Stimulated activated CD8-positive, alpha-beta memory T cell treated with anti-CD3 and anti-CD28 coated beads, Interleukin-15, amount 100 ng/mL, for 1 hour (primary cell): ENCODE results near the gene SYNE1.

Experiments
- DNase-seq: peaks from one replicate; pipeline ENCODE4 v3.0.0-alpha.2; 2020; ENCODE audit warnings: low read depth

The SYNE1 gene

DNA sequence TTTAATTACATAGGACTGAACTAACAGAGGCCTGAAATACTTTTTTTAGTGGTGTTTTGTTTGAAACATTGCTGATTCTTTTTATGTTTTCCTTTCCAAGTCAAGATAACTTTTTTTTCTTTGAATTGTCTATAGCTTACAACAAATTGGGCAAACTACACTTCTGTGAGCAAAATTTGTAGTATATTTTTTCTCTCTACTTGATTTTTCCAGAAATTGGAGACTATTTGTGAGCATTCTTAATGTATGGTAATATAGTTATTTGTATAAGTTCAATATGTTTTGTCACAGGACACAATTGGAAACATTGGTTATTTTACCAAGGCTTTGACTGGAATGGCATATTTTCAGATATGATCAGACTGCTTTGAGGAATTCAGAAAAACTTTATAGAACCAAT is 216.5 kb downstream of the SYNE1 start:
- DNase-seq = no peak

DNA sequence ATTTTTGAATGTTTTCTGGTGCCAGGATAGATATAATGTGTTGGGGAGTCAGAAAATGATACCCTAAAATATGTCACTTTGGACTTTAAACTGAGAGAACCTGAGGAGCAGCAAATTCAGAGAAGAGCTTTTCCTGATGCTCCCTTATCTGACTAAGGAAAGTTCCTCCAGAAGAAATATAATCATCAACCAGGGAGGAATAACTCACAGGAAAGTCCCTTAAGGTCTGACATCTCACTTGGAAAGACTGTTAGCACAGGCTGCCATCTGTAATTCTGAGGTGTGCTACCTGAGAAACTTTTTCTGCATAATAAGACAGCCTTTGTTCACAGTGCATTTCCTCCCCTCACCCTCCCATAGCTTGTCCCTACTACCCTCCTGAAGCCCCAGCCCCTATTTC is 218.6 kb downstream of the SYNE1 start:
- DNase-seq = no peak

DNA sequence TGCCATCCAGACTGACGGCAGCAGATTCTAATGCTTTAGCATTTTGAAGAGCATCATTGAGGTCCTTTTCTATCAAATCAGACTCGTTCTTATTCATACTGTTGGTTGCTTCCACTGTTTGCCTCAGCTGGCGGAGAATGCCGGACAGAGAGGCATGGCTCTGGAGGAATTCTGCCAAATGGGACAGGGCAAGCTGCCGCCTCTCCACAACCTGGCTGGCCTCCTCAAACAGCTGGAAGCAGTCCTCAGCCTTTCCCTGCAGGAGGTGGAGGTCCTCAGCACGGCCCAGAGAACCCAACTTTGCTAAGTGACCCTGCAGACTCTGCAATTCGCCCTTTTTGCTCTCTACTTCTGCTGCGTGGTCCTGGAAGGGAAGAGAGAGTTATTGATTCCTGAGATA is 220.5 kb downstream of the SYNE1 start:
- no peak for DNase-seq

DNA sequence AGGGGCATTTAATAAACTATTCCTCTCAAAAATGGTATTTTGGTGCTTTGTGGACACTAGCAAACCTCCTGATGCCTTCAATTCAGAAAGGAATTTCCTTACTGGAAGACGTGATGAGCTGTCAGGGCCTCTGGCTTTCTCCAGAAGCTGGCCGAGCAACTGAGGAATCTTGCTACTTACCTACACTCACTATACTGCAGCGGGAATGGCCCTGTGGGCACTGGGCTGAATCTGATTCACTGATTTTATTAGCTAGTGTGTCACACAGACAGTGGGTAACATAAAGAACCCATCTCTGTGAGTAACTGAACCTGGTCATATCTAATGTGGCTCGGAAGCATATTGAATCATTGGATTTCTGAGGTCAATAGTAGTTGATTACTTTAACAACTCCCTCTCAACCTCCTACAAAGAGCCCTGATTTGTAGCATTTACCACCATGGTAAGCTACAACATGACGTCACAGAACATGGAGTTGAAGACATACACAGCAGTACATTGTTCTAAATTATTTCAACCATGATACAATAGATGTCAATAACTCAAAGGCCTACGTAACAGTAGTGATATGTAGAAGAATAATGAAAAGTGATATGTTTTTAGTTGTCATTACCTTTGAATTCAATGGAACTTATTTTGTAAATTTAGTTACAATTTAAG is 232.1 kb downstream of the SYNE1 start:
- no peak for DNase-seq

DNA sequence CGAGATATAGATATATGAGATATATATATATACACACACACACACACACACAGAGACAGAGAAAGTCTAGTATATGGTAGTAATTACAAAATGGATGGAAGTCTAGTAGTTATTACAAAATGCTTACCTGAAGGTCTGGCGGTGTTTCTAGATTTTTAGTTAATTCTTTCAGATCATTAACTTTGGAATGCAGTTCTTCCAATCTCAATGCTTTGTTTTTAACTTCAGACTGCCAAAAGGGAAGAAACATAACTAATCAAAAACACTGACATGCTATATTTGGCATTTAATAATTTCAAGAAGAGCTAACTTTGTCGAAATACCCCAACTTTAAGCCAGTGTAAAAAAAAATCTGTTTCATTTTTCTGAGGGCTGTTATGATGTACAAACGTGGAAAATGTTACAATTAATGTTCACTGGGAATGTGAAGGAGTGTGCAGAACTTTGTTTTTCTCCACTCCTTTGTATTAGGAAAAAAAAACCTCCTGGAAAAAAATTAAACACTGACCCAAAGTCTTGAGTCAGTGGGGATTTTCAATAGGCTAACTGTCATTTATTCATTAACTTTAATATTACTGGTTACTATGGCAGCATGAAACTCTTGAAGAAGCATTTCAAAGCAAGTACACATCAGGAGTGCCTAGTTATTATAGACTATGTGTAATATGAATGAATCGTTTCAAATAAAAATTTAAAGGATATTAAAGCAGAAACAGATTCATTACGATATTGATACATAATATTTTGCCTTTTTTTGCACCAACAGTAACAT is 232.9 kb downstream of the SYNE1 start:
- DNase-seq = no peak

DNA sequence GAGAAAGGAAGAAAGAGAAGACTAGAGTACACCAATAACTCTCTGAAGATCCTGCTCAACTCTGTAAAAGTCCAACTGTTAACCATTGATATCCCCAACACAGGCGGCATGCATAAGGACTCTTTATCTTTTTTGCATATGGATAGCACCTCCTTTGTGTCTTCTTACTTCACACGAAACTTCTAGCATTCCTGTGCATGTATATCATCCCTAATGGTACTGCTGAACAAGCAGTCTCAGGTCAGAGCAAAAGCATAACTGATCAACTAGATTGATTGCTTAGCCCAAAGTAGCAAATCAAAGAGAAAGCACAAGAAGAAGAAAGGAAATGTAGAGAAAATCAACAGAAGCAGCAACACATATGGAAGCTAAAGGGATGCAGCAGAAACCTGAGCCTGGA is 234.4 kb downstream of the SYNE1 start:
- DNase-seq = no peak

DNA sequence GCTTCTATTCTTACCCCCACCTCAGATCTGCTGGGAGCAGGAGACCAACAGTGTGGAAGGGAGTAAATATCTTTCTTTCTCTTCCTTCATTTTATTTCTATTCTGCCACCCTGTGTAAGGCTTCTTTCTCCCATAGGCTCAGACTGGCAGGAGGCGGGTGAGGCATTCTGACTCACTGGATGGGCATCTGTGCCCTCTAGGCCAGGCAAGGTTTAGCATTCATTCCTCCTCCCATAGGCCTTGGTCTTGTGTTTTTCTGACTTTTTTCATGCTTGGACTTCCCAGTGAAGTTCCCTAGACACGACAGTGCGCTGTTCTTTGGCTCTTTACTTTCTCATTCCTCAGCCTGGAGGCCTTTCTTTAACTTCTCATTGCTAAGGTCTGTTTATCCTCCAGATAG is 235.2 kb downstream of the SYNE1 start:
- no peak for DNase-seq

DNA sequence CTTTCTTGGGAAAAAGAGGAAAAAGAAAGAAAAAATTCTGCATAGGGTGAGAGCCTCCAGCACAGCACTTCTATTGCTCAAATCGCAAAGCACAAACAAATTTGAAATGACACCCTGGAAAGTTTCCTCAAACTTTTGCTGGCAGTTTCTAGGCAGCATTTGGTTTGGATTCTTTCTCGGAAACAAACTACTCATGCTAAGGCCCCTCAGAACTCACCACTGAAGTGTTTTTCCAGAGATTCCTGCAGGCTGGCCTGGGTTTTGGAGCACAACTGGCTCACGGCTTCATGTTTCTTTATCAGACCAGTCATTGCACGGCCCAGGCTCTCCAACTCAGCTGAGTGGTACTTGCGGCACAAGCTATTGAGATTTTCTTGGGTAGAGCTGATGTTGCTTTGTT is 237.8 kb downstream of the SYNE1 start:
- DNase-seq = no peak

DNA sequence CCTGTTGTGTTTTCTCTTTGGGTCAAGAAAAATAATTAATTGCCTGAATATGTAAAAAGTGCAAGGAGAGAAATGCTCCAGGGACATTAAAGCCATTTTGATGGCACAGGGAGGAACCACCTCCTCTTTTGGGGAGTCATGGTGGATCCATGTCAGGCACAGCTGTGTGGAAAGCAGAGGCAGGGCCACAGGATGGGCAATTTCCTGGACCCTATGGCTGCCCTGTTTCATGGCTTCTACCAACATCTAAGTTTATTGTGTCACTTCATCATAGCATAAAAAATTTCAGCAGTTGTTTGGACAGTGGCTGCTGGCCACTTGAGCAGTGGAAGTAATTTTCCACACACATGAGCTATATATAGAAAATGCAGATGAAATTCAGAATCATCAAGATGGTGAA is 238.2 kb downstream of the SYNE1 start:
- DNase-seq = no peak

DNA sequence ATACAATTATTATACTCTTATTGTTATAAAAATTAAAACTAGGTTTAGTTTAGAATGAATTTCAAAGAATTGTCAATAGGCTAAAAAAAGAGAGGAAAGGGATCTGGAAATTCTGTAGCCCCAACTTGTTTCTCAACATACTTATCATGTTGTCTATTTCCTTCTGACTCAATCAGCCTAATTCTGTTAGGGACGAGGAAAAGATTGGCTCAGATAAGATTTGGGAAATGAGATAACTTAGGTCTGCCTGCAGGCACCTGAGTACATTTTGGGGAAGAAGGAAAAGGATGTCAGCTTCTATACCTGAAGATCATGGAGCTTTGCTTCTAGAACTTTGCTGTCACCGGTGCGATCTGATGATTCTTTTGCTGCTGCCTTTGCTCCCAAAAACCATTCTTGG is 238.8 kb downstream of the SYNE1 start:
- DNase-seq = no peak

DNA sequence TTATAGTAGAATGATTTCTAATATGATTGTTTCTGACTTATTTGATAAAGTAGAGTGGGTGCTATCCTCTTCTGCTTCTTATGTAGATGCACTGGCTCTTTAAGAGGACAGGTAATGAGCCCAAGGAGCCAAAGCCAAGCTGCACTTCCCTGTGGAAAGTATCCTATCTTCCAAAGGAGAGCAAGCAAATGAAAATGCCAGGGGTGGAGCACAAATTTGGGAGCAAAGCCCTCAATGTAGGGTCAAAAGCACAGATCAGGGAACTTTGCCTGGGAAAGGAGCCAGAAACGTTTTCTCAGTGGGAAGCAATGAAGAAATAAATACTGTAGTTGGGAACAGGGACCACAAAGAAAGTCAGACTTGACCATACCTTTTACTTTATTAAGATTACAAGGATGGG is 242.9 kb downstream of the SYNE1 start:
- DNase-seq = no peak

DNA sequence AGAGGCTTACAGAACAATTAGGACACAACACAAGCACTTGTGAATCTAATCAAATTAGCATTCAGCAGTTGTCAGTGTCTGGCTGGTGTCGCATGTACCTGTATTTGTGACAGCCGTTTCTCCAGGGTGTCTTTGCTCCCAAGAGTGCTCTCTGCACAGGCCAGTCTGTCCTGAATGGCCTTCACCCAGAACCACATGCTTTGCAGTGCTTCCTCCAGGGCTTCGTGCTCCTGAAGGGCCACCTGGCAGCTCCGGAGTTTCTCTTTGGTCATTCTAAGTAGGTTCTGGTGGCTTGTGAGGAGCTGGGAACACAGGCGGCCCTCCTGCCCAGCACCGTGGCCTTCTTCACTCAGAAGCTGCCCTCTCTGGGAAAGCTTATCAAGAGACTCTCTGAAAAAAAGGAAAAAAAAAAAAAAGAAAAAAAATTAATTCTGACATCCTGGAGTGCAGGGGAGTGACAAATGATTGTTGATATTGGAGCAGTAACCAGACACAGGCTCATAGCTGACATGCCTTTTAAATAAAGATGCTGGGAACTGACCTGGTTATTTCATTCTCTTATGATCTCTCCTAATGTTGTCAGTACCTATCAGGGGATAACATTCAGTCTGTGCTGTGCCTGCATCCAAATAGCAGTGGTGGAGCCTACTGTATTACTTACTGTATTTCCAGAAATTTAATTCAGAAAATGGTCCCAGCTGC is 245.8 kb downstream of the SYNE1 start:
- no peak for DNase-seq

DNA sequence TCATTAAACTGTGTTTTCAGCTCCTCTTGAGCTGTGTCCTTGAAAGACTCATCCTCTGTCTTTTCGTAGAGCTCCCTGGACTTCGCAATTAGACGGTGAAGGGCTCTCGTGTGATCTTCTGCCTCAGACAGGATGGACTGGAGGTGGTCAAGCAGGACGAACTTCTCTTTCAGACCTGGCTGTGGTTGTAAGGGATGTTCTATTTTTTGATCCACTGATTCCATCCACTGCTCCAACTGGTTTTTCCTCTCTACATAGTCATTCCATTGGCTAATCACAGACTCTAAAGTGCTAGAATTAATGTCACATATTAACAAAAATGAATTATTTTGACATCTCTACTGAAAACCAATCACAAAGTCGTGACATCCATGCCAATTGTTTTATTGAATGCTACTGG is 250.1 kb downstream of the SYNE1 start:
- no peak for DNase-seq

DNA sequence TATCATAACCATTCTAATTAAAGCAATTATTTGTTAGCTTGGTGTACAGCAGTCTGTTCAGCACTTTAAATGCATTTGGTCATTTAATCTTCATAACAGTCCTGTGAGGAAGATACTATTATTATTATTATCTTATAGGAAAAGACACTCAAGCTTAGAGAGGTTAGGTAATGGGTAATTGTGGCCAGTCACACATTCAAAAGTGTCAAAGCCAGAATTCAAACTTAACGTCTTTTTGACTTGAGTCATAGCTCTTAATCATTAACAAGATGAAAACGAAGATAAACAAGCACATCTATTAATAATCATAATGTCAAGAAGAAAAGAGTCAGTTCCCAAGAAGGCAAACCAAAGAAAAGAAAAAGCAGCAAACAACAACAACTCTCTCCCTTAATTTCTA is 251.0 kb downstream of the SYNE1 start:
- DNase-seq = no peak

DNA sequence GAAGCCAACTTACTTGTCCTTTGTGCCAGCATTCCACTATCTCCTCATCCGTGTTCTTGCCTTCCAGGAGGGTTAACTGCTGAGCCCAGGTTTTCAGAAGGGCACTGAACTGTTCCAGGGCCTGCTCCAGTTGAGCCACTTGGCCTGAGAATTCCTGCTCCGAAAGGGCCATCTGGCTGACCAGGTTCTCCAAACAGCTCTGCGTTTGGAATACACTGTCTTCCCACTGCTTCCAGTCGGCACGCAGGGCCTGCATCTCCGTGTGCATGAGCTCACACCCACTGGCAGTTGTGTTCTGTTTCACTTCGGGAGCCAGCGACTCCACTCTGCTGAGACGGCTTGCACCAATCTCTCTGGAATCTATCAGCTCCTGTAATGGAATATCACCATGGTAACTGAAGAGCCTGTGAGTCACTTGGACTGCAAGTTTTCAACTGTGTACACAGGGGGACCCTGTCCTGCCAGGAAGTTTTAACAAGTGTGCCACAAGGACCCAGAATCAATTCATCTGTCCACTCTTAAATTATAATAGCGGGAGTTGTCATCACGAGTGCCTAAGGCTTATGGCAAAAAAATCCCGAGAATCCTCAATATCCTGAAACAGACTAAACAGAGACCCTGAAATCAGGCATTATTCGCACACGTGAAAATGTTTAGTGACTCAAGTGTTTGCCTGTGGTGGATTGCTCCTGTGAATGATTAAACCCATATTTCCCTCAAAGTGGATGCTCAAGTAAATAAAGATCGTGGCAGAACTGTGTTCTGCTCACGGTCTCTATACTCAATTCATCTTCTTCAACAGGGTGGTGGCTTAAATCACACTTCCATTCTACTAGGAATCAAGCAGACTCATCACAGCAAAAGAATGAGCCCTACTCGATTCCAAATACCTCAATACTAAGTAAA is 255.9 kb downstream of the SYNE1 start:
- no peak for DNase-seq

DNA sequence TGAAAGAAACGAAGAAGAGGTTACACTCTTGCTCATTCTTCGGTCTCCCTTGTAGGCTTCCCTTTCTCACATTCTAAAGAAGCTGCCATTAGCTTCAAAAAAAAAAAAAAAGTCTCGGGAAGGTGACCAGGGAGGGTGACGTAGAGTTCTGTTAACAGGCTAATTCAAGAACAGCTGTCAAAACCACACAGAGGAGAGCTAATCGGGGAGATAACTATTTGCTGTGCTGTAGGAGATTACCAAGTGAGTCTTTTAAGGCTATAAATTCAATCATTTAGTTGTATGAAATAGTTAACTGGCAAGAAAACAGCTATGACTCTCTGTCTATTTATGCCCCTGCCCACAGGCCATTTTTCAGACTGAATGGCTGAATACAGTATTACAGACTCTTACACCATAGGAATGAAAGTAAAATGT is 256.8 kb downstream of the SYNE1 start:
- DNase-seq = no peak

DNA sequence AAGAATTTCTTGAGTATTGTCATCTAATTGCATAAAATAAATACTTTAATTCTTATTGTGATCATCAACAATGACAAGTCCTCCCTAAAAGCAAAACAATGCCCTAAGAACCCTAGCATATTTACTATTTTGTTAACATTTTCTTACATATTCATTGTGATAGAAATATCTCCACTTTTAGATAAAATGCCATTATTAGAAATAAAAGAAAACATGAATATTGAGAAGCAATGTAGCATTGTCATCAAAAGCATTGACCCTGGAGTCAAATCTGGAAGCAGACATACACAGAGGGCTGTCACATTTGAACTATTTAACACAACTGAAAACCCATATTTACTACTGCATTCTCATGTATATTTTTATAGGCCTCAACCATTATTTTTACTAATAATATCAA is 257.7 kb downstream of the SYNE1 start:
- DNase-seq = no peak

DNA sequence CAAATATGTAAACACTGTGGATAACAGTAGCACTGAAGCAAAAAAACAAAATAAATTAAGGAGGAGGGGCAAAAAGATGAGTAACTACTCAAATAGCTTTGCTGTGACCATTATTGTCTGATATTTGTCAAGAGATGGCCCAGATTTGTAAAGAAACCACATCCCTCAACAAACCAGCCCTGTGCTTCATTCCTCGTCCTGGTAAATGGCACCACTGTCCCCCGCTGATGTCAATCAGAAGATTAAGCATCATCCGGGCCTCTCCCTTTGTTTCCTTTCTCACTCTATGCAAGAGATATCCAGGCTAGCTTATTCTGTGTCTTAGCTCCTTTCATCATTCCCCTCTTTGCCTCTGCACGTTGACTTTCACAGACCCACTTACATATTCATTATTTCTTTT is 259.0 kb downstream of the SYNE1 start:
- no peak for DNase-seq

DNA sequence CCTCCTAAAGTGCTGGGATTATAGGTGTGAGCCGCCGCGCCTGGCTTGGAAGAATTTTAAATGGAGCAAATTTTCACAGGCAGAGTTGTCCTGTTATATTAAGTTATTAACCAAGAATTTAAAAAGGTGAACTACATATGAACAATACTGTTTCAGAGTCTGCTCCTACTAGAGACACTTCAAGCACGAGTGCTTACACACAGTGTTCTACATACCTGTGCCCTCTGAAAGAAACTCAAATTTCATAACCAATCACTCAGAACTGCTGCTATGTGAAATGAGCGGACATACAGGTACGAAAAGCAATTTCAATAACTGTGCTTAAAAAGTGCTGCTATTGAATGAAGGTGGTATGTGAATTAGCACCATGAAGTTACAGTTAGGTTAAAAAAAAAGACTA is 262.0 kb downstream of the SYNE1 start:
- DNase-seq = no peak

DNA sequence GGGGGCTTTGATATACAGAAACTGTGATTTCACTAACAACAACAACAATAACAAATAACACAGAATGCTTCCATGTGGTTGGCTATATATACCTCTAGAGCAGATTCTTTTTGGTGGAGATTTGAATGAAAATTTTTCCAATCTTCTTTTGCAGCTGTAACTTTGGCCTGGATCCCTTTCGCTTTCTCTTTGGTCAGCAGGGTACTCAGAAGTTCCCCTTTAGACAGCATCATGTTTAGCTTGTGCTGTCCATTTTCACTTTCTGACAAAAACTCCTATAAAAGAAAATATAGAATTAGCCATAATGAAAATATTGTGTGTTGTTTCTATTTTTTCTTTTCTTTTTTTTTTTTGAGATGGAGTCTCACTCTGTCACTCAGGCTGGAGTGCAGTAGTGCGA is 264.2 kb downstream of the SYNE1 start:
- no peak for DNase-seq

DNA sequence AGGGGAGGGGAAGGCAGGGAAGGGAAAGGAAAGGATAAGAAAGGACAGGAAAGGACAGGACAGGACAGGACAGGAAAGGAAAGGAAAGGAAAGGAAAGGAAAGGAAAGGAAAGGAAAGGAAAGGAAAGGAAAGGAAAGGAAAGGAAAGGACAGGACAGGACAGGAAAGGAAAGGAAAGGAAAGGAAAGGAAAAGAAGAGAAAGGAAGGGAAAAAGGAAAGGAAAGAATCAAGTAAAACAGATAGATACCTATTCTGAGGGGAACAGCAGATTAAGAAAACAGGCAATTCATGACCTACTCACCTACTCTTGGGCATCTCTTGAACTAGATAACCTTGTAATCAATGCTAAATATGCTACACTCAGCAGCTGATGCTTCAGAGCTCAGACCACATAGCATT is 265.4 kb downstream of the SYNE1 start:
- no peak for DNase-seq
